ENCODE measurements around the gene ITPR1.
"Not testable (repeated sequence)": the region's sequence is repeated elsewhere in the genome, so short reads cannot be mapped to it uniquely, and the experiment has no call there.

The ITPR1 gene

GRCh38 chr3:4584456-4585249 lies 91.5 kb downstream of the ITPR1 start:
- no peak overlapping the region for H3K9ac ChIP-seq (ENCODE audit: low read depth, low read length)
- H3K4me1 ChIP-seq (ENCODE audit: control insufficient read depth, insufficient read depth, low read length), result peaks cover 11% of the 10 kb centered on the region
- H3K27me3 ChIP-seq (ENCODE audit: control insufficient read depth, insufficient read depth, low read length), result no peaks in the 10 kb centered on the region
- H3K4me3 ChIP-seq (ENCODE audit: low read depth, low read length), result no peak overlapping the region
- no peaks in the 10 kb centered on the region for H3K36me3 ChIP-seq (ENCODE audit: control insufficient read depth, insufficient read depth, low read length)
- H3K9me3 ChIP-seq (ENCODE audit: control insufficient read depth, insufficient read depth, low read length), result no peaks in the 10 kb centered on the region

GRCh38 chr3:4586381-4586780 lies 93.2 kb downstream of the ITPR1 start:
- Histone ChIP-seq H3K27me3 (ENCODE audit: control insufficient read depth, insufficient read depth, low read length) (no peaks in the 10 kb centered on the region), H3K9me3 (ENCODE audit: control insufficient read depth, insufficient read depth, low read length) (no peaks in the 10 kb centered on the region), H3K9ac (ENCODE audit: low read depth, low read length) (no peak overlapping the region), H3K4me1 (ENCODE audit: control insufficient read depth, insufficient read depth, low read length) (peaks cover 11% of the 10 kb centered on the region), H3K4me3 (ENCODE audit: low read depth, low read length) (no peak overlapping the region), H3K36me3 (ENCODE audit: control insufficient read depth, insufficient read depth, low read length) (no peaks in the 10 kb centered on the region)

GRCh38 chr3:4587061-4587837 lies 94.1 kb downstream of the ITPR1 start:
- H3K9ac ChIP-seq (ENCODE audit: low read depth, low read length), result no peak overlapping the region
- H3K4me3 ChIP-seq (ENCODE audit: low read depth, low read length), result no peak overlapping the region
- no peaks in the 10 kb centered on the region for H3K27me3 ChIP-seq (ENCODE audit: control insufficient read depth, insufficient read depth, low read length)
- H3K4me1 ChIP-seq (ENCODE audit: control insufficient read depth, insufficient read depth, low read length), result peaks cover 11% of the 10 kb centered on the region
- no peaks in the 10 kb centered on the region for H3K36me3 ChIP-seq (ENCODE audit: control insufficient read depth, insufficient read depth, low read length)
- no peaks in the 10 kb centered on the region for H3K9me3 ChIP-seq (ENCODE audit: control insufficient read depth, insufficient read depth, low read length)

GRCh38 chr3:4587838-4588105 lies 94.6 kb downstream of the ITPR1 start:
- H3K4me3 ChIP-seq (ENCODE audit: low read depth, low read length), result no peak overlapping the region
- H3K36me3 ChIP-seq (ENCODE audit: control insufficient read depth, insufficient read depth, low read length), result no peaks in the 10 kb centered on the region
- peaks cover 7% of the 10 kb centered on the region for H3K4me1 ChIP-seq (ENCODE audit: control insufficient read depth, insufficient read depth, low read length)
- H3K9ac ChIP-seq (ENCODE audit: low read depth, low read length), result no peak overlapping the region
- no peaks in the 10 kb centered on the region for H3K27me3 ChIP-seq (ENCODE audit: control insufficient read depth, insufficient read depth, low read length)
- no peaks in the 10 kb centered on the region for H3K9me3 ChIP-seq (ENCODE audit: control insufficient read depth, insufficient read depth, low read length)

- no peaks in the 10 kb centered on the region for H3K36me3 ChIP-seq (ENCODE audit: control insufficient read depth, insufficient read depth, low read length)
- H3K4me3 ChIP-seq (ENCODE audit: low read depth, low read length), result no peak overlapping the region
- no peak overlapping the region for H3K9ac ChIP-seq (ENCODE audit: low read depth, low read length)
- peaks cover 5% of the 10 kb centered on the region for H3K4me1 ChIP-seq (ENCODE audit: control insufficient read depth, insufficient read depth, low read length)
- no peaks in the 10 kb centered on the region for H3K9me3 ChIP-seq (ENCODE audit: control insufficient read depth, insufficient read depth, low read length)
- no peaks in the 10 kb centered on the region for H3K27me3 ChIP-seq (ENCODE audit: control insufficient read depth, insufficient read depth, low read length)
Measured at GRCh38 chr3:4588466-4588865, 95.3 kb downstream of the ITPR1 start.

- peaks cover 4% of the 10 kb centered on the region for H3K4me1 ChIP-seq (ENCODE audit: control insufficient read depth, insufficient read depth, low read length)
- no peaks in the 10 kb centered on the region for H3K9me3 ChIP-seq (ENCODE audit: control insufficient read depth, insufficient read depth, low read length)
- no peaks in the 10 kb centered on the region for H3K27me3 ChIP-seq (ENCODE audit: control insufficient read depth, insufficient read depth, low read length)
- no peak overlapping the region for H3K9ac ChIP-seq (ENCODE audit: low read depth, low read length)
- no peak overlapping the region for H3K4me3 ChIP-seq (ENCODE audit: low read depth, low read length)
- H3K36me3 ChIP-seq (ENCODE audit: control insufficient read depth, insufficient read depth, low read length), result no peaks in the 10 kb centered on the region
Measured at GRCh38 chr3:4589475-4590097, 96.4 kb downstream of the ITPR1 start.

- H3K27me3 ChIP-seq (ENCODE audit: control insufficient read depth, insufficient read depth, low read length); H3K36me3 ChIP-seq (ENCODE audit: control insufficient read depth, insufficient read depth, low read length); H3K9me3 ChIP-seq (ENCODE audit: control insufficient read depth, insufficient read depth, low read length); H3K4me1 ChIP-seq (ENCODE audit: control insufficient read depth, insufficient read depth, low read length); H3K9ac ChIP-seq (ENCODE audit: low read depth, low read length); H3K4me3 ChIP-seq (ENCODE audit: low read depth, low read length): not testable (repeated sequence)
Measured at GRCh38 chr3:4590849-4591248, 97.7 kb downstream of the ITPR1 start.

GRCh38 chr3:4591669-4592068 lies 98.5 kb downstream of the ITPR1 start:
- no peak overlapping the region for H3K4me3 ChIP-seq (ENCODE audit: low read depth, low read length)
- H3K27me3 ChIP-seq (ENCODE audit: control insufficient read depth, insufficient read depth, low read length), result no peaks in the 10 kb centered on the region
- peaks cover 6% of the 10 kb centered on the region for H3K4me1 ChIP-seq (ENCODE audit: control insufficient read depth, insufficient read depth, low read length)
- H3K9ac ChIP-seq (ENCODE audit: low read depth, low read length), result no peak overlapping the region
- no peaks in the 10 kb centered on the region for H3K9me3 ChIP-seq (ENCODE audit: control insufficient read depth, insufficient read depth, low read length)
- no peaks in the 10 kb centered on the region for H3K36me3 ChIP-seq (ENCODE audit: control insufficient read depth, insufficient read depth, low read length)

- Histone ChIP-seq H3K9ac (ENCODE audit: low read depth, low read length) (no peak overlapping the region), H3K36me3 (ENCODE audit: control insufficient read depth, insufficient read depth, low read length) (no peaks in the 10 kb centered on the region), H3K4me3 (ENCODE audit: low read depth, low read length) (no peak overlapping the region), H3K27me3 (ENCODE audit: control insufficient read depth, insufficient read depth, low read length) (no peaks in the 10 kb centered on the region), H3K9me3 (ENCODE audit: control insufficient read depth, insufficient read depth, low read length) (no peaks in the 10 kb centered on the region), H3K4me1 (ENCODE audit: control insufficient read depth, insufficient read depth, low read length) (peaks cover 9% of the 10 kb centered on the region)
Measured at GRCh38 chr3:4593014-4593413, 99.9 kb downstream of the ITPR1 start.

GRCh38 chr3:4595710-4596113 lies 102.6 kb downstream of the ITPR1 start:
- Histone ChIP-seq H3K9ac (ENCODE audit: low read depth, low read length) (no peak overlapping the region), H3K9me3 (ENCODE audit: control insufficient read depth, insufficient read depth, low read length) (no peaks in the 10 kb centered on the region), H3K36me3 (ENCODE audit: control insufficient read depth, insufficient read depth, low read length) (no peaks in the 10 kb centered on the region), H3K4me1 (ENCODE audit: control insufficient read depth, insufficient read depth, low read length) (peaks cover 6% of the 10 kb centered on the region), H3K27me3 (ENCODE audit: control insufficient read depth, insufficient read depth, low read length) (no peaks in the 10 kb centered on the region), H3K4me3 (ENCODE audit: low read depth, low read length) (no peak overlapping the region)

- H3K9ac ChIP-seq (ENCODE audit: low read depth, low read length), result no peak overlapping the region
- H3K9me3 ChIP-seq (ENCODE audit: control insufficient read depth, insufficient read depth, low read length), result no peaks in the 10 kb centered on the region
- no peaks in the 10 kb centered on the region for H3K27me3 ChIP-seq (ENCODE audit: control insufficient read depth, insufficient read depth, low read length)
- peaks cover 6% of the 10 kb centered on the region for H3K4me1 ChIP-seq (ENCODE audit: control insufficient read depth, insufficient read depth, low read length)
- no peaks in the 10 kb centered on the region for H3K36me3 ChIP-seq (ENCODE audit: control insufficient read depth, insufficient read depth, low read length)
- H3K4me3 ChIP-seq (ENCODE audit: low read depth, low read length), result no peak overlapping the region
Measured at GRCh38 chr3:4596612-4597011, 103.5 kb downstream of the ITPR1 start.

All from iPS-15b (cell line).